Activated naive CD4-positive, alpha-beta T cell treated with anti-CD3 and anti-CD28 coated beads, Interleukin-2, amount 50 U/mL, for 16 hours (primary cell): ENCODE results near the gene LSP1.

ENCODE experiments used
- DNase-seq: peaks from one replicate; pipeline ENCODE4 v3.0.0-alpha.2; 2020

The LSP1 gene

GRCh38 chr11:1892116-1892515 lies 39.2 kb downstream of the LSP1 start:
- no peak for DNase-seq

GRCh38 chr11:1892558-1892957 lies 39.7 kb downstream of the LSP1 start:
- DNase-seq, result no peak

GRCh38 chr11:1893581-1894359 lies 40.9 kb downstream of the LSP1 start:
- no peak for DNase-seq

GRCh38 chr11:1894759-1895158 lies 41.9 kb downstream of the LSP1 start:
- DNase-seq, result no peak

- no peak for DNase-seq
Measured at GRCh38 chr11:1896468-1896867, 43.6 kb downstream of the LSP1 start.

- no peak for DNase-seq
Measured at GRCh38 chr11:1896923-1897322, 44.0 kb downstream of the LSP1 start.

GRCh38 chr11:1899090-1899489 lies 46.2 kb downstream of the LSP1 start:
- DNase-seq, result no peak

- DNase-seq, result no peak
Measured at GRCh38 chr11:1899686-1900085, 46.8 kb downstream of the LSP1 start.

GRCh38 chr11:1906181-1906580 lies 53.3 kb downstream of the LSP1 start:
- no peak for DNase-seq

- DNase-seq, result no peak
Measured at GRCh38 chr11:1906611-1907423, 53.9 kb downstream of the LSP1 start.

GRCh38 chr11:1908618-1909017 lies 55.7 kb downstream of the LSP1 start:
- DNase-seq, result no peak

GRCh38 chr11:1909524-1909923 lies 56.6 kb downstream of the LSP1 start:
- no peak for DNase-seq

- DNase-seq, result no peak
Measured at GRCh38 chr11:1912289-1912878, 59.5 kb downstream of the LSP1 start.

GRCh38 chr11:1913271-1914060 lies 60.6 kb downstream of the LSP1 start:
- DNase-seq, result no peak

GRCh38 chr11:1915795-1916131 lies 62.9 kb downstream of the LSP1 start:
- no peak for DNase-seq

- no peak for DNase-seq
Measured at GRCh38 chr11:1916132-1916985, 63.5 kb downstream of the LSP1 start.

- no peak for DNase-seq
Measured at GRCh38 chr11:1916986-1917522, 64.2 kb downstream of the LSP1 start.

- no peak for DNase-seq
Measured at GRCh38 chr11:1917523-1918435, 64.9 kb downstream of the LSP1 start.

- no peak for DNase-seq
Measured at GRCh38 chr11:1918436-1919315, 65.8 kb downstream of the LSP1 start.
